GM12872 (cell line): Measurements from ENCODE around the gene MARCKSL1.

Experiments
- TF ChIP-seq, protein P1 (sequence below): IDR thresholded peaks from 3 replicates; pipeline ENCODE4 v1.5.1; 2011; ENCODE audit warnings: low read depth, mild to moderate bottlenecking, low read length, moderate library complexity; ENCODE audit not compliant: insufficient read depth

The MARCKSL1 gene

GRCh38 chr1:32358435-32358834 is 22.4 kb upstream of the MARCKSL1 start:
- TF ChIP-seq, protein P1, sequence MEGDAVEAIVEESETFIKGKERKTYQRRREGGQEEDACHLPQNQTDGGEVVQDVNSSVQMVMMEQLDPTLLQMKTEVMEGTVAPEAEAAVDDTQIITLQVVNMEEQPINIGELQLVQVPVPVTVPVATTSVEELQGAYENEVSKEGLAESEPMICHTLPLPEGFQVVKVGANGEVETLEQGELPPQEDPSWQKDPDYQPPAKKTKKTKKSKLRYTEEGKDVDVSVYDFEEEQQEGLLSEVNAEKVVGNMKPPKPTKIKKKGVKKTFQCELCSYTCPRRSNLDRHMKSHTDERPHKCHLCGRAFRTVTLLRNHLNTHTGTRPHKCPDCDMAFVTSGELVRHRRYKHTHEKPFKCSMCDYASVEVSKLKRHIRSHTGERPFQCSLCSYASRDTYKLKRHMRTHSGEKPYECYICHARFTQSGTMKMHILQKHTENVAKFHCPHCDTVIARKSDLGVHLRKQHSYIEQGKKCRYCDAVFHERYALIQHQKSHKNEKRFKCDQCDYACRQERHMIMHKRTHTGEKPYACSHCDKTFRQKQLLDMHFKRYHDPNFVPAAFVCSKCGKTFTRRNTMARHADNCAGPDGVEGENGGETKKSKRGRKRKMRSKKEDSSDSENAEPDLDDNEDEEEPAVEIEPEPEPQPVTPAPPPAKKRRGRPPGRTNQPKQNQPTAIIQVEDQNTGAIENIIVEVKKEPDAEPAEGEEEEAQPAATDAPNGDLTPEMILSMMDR, result no peak

DNA sequence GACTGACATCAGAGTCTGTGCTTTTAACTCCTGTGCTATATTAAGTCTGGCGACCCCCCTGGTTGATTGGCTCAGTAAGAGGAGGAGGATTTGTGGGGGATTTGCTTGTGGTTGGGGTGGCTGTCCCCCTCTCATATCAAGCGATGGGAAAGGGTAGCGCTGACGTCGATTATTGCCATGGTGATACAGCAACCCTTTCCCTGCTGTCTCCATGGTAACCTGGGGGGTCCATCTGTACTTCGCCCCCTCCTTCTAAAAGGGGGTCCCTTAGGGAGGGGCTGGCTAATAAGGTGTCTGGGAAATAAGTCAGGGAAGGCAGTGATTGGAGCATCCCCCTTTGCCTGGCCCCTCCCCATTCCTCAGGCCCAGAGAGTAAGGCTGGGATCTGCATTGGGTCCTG is 21.6 kb upstream of the MARCKSL1 start:
- TF ChIP-seq, protein P1, result no peak

GRCh38 chr1:32356478-32356877 is 20.4 kb upstream of the MARCKSL1 start:
- TF ChIP-seq, protein P1, result no peak

GRCh38 chr1:32353886-32354570 is 18.0 kb upstream of the MARCKSL1 start:
- TF ChIP-seq, protein P1, result no peak

- TF ChIP-seq, protein P1, result no peak
Measured at GRCh38 chr1:32353431-32353830, 17.4 kb upstream of the MARCKSL1 start.

GRCh38 chr1:32352831-32353383 is 16.9 kb upstream of the MARCKSL1 start:
- TF ChIP-seq, protein P1, result no peak

DNA sequence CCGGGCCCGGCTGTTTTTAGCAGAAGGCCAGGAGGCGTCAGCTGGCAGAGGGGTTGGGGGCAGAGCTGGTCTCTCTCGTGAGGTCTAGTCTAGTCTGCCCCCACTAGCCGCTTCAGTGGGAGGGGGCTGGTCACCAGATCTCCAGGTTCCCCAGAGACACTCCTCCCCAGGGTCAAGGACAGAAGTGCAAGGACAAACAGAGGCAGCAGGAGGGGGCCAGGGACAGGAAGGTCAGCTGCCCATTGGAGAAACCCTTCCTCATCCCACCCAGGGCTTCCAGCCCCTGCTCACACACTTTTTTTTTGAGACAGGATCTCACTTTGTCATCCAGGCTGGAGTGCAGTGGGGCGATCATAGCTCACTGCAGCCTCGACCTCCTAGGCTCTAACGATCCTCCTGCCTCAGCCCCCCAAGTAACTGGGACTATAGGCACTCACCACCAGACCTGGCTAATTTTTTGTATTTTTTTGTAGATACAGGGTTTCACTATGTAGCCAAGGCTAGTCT is 16.3 kb upstream of the MARCKSL1 start:
- TF ChIP-seq, protein P1, result no peak
